Bronchial epithelial cell (primary cell): ENCODE results near the gene STBD1. TPM values are rescaled to one million over a fixed set of nuclear protein-coding genes. Genes with fewer than 3 reads are reported as not detected.

Experiments
- DNase-seq: peaks from one replicate; pipeline ENCODE4 v3.0.0-alpha.2; 2010; ENCODE audit warnings: low read depth
- FAIRE-seq: peaks from 2 replicates; lab custom pipeline; 2011; peaks lifted over from hg19 to GRCh38; lab: Jason Lieb, UNC
- H3K27me3 ChIP-seq: 2 replicates; pipeline ENCODE4 v1.5.1; 2011; ENCODE audit warnings: low read length; ENCODE audit not compliant: control insufficient read depth, insufficient read depth
- H3K36me3 ChIP-seq: 2 replicates; pipeline ENCODE4 v1.5.1; 2011; ENCODE audit warnings: low read length; ENCODE audit not compliant: control insufficient read depth, insufficient read depth
- H3K4me3 ChIP-seq: 2 replicates; pipeline ENCODE4 v1.5.1; 2011; ENCODE audit warnings: mild to moderate bottlenecking, low read depth, low read length, control low read depth
- total RNA-seq: library from RNA; depleted of rRNA; stranded (reverse); fragments of >200 nt; gene quantifications from 2 replicates; pipeline ENCODE4 v1.2.1, GENCODE V29; 2014
- TF ChIP-seq, protein P1 (sequence below): IDR thresholded peaks from 2 replicates; pipeline ENCODE4 v1.5.1; 2011; ENCODE audit warnings: mild to moderate bottlenecking, moderate library complexity, low read length, control low read depth, inconsistent platforms; ENCODE audit not compliant: insufficient read depth, severe bottlenecking

STBD1 gene
- total RNA-seq, 1 donor from 2014 or later = 10.0 TPM

DNA sequence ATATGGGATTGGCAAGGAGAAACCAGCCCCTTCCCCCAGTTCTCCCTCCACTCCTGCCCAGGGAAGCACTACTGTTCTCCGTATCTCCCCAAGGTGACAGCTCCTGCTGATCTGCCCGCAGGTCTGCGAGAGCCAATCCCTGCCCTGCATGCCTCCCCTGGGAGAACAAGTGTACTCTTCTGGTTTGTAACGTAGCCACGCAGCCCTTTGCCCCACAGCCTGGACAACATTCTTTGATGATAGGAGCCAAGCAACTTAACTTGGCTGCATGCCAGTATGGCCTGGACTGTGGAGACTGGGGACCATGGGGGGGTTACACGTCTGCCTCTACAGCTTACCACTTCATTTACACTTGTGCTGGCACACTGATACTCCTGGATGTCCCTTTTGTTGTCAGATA is 2.0 kb downstream of the STBD1 start:
- FAIRE-seq (no peak), DNase-seq (no peak)
- H3K4me3 ChIP-seq = no peak overlapping the region
- TF ChIP-seq, protein P1, sequence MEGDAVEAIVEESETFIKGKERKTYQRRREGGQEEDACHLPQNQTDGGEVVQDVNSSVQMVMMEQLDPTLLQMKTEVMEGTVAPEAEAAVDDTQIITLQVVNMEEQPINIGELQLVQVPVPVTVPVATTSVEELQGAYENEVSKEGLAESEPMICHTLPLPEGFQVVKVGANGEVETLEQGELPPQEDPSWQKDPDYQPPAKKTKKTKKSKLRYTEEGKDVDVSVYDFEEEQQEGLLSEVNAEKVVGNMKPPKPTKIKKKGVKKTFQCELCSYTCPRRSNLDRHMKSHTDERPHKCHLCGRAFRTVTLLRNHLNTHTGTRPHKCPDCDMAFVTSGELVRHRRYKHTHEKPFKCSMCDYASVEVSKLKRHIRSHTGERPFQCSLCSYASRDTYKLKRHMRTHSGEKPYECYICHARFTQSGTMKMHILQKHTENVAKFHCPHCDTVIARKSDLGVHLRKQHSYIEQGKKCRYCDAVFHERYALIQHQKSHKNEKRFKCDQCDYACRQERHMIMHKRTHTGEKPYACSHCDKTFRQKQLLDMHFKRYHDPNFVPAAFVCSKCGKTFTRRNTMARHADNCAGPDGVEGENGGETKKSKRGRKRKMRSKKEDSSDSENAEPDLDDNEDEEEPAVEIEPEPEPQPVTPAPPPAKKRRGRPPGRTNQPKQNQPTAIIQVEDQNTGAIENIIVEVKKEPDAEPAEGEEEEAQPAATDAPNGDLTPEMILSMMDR = no peak
- no peaks in the 10 kb centered on the region for H3K36me3 ChIP-seq
- no peaks in the 10 kb centered on the region for H3K27me3 ChIP-seq

DNA sequence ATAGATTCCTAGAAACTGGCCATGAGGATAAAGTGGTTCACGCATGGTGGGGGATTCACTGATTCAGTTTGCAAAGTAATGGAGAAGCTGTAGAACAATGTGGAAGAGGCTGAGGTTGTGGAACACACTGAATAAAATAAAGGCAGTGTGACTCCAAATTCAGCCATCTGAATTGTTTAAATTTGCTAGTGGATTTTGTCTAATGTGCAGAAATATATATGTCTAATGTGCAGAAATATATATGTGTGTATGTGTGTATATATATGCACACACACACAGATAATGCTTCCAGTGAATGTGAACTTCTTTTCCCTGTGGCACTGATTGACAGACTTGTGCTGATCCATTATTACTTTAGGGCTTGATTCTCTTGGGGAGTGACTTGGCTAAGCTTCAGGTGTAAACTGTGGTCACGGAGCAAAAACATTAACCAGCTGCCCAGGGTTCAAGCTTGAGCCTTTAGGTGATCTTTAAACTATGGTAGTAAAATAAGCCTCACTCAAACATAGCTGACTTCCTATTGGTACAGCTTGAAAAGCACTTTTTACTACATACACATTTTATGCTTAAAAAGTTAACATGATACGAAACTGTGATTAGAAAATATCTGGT is 3.5 kb downstream of the STBD1 start:
- no peaks in the 10 kb centered on the region for H3K36me3 ChIP-seq
- no peak for FAIRE-seq
- H3K27me3 ChIP-seq = no peaks in the 10 kb centered on the region
- DNase-seq = no peak
- no peak overlapping the region for H3K4me3 ChIP-seq
- TF ChIP-seq, protein P1 = no peak

DNA sequence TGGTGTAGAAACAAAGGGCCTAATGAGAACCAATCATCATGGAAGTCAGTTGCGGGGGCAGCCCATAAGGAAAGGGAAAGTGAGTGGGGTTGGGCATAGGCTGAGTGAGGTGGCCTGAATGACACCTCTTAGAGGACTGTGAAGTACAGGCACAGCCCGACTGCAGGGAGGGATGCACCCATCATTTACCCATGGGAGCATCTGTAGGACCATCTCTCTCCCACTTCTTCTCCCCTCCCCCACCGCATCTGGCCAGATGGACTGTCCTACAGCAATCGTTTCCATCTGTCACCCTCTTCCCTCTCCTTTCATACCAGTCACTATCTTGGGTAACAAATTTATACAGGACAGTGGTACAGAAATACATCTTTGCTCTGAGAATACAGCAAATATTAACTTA is 4.2 kb downstream of the STBD1 start:
- TF ChIP-seq, protein P1 = no peak
- Histone ChIP-seq H3K4me3 (no peak overlapping the region), H3K36me3 (no peaks in the 10 kb centered on the region), H3K27me3 (no peaks in the 10 kb centered on the region)
- FAIRE-seq (peak; percentile 43), DNase-seq (no peak)

DNA sequence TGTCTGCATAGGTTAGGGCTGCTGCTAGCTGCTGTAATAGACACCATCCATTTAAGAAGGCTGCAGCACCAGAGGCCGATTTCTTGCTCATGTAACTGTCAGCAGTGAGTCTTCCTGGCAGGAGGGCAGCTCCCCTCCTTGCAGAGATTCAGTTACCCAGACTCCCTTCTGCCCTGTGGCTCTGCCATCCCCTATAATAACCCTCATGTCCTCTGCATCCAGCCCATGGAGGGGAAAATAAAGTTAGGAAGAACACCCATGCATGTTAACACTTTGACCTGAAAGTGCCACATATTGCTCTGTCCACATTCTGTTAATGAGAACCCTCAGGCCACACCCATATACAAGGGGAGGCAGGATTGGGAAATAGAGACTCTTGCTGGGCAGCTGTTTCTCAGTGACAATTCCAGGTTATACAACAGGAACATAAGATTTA is 5.4 kb downstream of the STBD1 start:
- no peak for DNase-seq
- Histone ChIP-seq H3K36me3 (no peaks in the 10 kb centered on the region), H3K4me3 (no peak overlapping the region), H3K27me3 (no peaks in the 10 kb centered on the region)
- no peak for FAIRE-seq
- TF ChIP-seq, protein P1 = no peak

DNA sequence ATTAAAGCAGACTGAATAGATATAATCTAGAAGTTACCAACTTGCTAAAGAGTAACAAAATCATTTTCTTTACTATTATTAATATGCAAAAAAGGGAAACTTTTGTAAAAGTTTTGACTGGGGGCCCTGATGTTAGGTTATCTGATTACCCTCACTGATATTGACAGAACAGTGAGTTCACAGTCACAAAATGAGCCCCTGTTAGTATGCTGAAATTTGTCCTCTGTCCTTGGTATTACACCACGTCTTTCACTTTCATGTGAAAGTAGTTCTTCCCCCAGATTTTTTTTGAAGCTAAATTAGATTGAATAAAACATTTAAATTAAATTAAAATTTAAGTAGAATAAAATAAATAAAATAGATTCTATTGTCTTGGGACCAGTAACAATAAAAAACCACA is 5.9 kb downstream of the STBD1 start:
- Histone ChIP-seq H3K27me3 (no peaks in the 10 kb centered on the region), H3K4me3 (no peak overlapping the region), H3K36me3 (no peaks in the 10 kb centered on the region)
- TF ChIP-seq, protein P1 = no peak
- no peak for FAIRE-seq
- DNase-seq = no peak

DNA sequence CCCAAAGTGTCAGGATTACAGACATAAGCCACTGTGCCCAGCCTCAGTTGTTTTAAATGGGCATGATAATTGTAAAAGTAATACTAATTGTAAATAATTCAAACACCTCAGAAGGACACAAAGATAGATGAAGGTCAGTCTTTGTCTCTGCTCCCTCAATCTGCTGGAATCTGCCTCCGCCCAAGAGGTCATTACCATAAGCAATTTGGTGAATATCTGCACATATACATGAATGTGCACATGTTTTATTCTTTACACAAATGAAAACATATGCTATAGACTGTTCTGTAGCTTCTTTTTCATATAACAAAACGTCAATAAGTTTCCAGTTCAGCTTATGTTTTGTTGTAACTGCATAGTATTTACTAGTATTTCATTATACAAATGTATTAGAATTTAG is 7.0 kb downstream of the STBD1 start:
- TF ChIP-seq, protein P1 = no peak
- H3K36me3 ChIP-seq = no peaks in the 10 kb centered on the region
- FAIRE-seq = no peak
- H3K27me3 ChIP-seq = no peaks in the 10 kb centered on the region
- DNase-seq = no peak
- no peak overlapping the region for H3K4me3 ChIP-seq
